Activated CD8-positive, alpha-beta memory T cell treated with anti-CD3 and anti-CD28 coated beads, Interleukin-2, amount 50 U/mL, for 4 hours (primary cell): ENCODE measurements around the gene BDH2.

Source experiments
- DNase-seq: peaks from one replicate; pipeline ENCODE4 v3.0.0-alpha.2; 2020

Gene BDH2

GRCh38 chr4:103099691-103100392 lies at the start of gene BDH2:
Gene BDH2, minus strand, starts transcription at chr4:103099834. Its CDS starts 3,580 bp downstream, at chr4:103096254.
- DNase-seq, result peak; percentile 19

- no peak for DNase-seq
Measured at GRCh38 chr4:103144926-103145325, 45.3 kb upstream of the BDH2 start.

DNA sequence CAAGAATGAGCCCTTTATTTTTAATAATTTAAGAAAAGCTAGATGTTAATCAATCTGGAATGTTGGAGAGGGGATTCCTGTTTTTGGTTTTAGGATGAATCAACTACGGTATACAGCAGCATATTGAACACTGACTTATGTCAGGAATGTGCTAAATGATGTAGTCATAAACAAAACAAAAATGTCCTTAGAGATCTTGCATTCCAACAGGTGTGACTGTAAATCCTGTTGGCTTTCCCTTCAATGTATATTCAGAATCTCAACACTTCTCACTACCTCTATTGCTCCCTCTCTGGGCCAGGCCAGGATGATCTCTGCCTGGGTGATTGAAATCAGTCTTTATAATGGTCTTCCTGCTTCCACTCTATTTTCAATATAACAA lies 37.8 kb upstream of the BDH2 start:
- no peak for DNase-seq

GRCh38 chr4:103136671-103137445 lies 37.2 kb upstream of the BDH2 start:
- DNase-seq, result no peak

- no peak for DNase-seq
Measured at GRCh38 chr4:103129174-103129573, 29.5 kb upstream of the BDH2 start.

- DNase-seq, result no peak
Measured at GRCh38 chr4:103126126-103126525, 26.5 kb upstream of the BDH2 start.

GRCh38 chr4:103123114-103123513 lies 23.5 kb upstream of the BDH2 start:
- no peak for DNase-seq

- no peak for DNase-seq
Measured at GRCh38 chr4:103118166-103118565, 18.5 kb upstream of the BDH2 start.

DNA sequence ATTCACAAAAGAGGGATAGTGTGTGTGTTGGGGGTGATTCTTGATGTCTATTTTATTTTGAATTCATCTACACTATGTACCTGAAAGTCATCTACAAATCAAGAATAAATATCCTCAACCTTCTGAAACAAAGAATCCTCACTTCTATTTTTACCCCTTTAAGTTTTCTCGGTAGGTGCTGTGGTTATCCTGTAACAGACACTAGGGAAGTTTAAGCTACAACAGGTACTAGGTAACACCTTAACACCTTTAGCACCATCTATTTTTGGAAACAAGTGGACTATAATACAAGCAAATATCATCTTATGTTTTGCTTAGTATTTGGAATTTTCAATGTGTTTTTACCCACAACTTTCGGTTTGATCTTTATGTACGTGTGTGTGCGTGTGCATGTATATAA lies 12.0 kb upstream of the BDH2 start:
- no peak for DNase-seq

DNA sequence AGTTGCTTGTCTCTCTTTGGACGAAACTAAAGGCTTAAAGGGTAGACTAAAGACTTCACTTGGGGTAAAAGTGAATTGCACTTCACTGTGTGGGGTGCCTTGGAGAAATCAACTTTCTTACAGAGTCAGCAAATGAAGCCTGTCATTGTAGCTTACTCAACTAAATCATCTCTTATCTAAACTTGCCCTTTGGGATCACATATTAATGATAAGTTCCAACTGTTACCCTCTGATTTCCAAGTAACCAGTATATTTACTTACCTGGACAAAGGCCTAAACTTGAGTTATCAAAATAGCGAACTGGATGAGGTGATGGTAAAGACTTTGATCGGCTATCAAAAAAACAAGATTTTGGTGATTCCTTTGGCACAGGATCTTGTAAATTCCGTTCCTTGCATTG lies 8.9 kb upstream of the BDH2 start:
- no peak for DNase-seq

DNA sequence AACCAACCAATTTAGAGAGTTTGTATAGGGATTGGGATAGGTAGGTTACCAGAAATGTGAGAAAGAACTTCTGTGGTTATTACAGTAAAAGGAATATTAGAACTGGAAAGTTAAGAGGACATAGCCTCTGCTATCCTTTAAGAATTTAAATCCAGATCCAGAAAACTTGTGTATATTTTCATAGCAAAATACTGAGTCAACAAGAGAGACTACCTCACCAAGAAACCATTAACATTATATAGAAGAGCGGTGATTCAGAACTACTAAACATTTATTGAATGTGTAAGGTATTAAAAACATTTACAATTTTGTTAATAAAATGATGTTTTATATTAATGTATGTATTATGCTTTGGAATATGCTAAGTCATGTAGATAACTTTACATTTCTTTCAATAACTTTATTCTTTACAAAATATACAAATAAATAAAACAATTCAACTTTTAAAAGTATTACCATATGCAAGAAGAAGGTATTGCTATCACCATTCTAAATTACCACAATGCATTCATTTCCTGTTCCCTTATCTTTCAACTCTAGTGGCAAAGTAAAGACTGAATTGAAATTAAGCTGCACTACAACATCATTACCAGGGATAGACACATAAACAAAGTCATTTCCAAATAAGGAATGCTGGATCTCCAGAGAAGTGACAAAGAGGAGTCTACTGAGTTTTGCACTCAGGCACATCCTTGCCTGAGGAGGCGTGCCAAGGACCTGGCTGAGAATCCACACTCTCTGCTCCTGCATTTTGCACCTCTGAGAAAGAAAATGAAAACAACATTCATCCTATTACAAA lies 6.1 kb upstream of the BDH2 start:
- no peak for DNase-seq

- DNase-seq, result no peak
Measured at GRCh38 chr4:103104886-103105285, 5.3 kb upstream of the BDH2 start.

- no peak for DNase-seq
Measured at GRCh38 chr4:103100691-103101090, 1.1 kb upstream of the BDH2 start.

DNA sequence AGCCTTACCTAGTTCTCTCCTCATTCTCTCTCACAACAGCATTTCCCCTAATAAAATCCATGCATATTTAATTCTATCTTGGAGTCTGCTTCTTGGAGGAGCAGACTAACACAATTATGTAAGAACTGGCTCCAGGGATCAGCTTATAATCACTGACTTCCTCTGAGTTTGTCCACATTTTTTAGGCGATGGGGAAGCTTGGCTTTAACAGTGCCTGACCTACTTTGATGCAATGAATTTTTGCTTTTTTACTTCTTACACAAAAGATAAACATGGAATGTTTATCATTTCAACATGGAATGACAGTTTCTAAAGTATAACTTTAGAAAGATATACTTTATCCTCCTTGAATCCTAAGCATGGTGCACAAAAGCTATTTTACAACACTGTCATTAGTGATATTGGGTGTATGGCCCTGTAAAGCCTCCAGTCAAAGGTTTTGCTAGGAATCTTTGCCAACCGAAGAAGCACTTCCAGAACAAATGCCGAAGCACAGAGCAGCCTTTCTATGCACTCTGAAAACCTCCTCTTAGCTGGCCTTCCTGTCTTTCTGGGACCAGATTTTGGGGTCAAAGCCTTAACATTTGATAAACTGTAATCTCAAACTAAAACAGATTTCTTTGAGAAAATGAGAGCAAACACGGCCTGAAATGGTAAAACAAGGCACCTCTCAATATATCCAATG lies 736 bp downstream of the BDH2 start:
- no peak for DNase-seq

DNA sequence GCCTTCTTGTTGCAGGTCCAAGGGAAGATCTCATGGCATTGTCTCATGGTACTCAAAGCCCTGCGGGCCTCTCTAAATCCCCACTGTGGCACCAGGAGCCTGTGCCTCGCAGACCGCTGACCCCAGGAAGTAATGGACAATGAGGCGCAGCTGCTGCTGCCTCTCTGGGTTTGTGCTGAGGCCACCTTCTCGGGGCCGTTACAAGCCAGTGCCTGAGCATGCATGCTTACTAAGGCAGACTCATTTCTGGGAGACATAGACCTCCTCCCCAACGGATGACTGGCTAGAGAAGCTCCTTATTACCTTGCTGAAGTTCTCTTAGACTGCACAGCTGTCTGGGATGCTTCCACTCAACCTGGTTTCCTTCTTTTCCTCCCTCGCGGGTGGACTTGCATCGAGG lies 1.3 kb downstream of the BDH2 start:
- DNase-seq, result no peak

- DNase-seq, result no peak
Measured at GRCh38 chr4:103097112-103097511, 2.5 kb downstream of the BDH2 start.

DNA sequence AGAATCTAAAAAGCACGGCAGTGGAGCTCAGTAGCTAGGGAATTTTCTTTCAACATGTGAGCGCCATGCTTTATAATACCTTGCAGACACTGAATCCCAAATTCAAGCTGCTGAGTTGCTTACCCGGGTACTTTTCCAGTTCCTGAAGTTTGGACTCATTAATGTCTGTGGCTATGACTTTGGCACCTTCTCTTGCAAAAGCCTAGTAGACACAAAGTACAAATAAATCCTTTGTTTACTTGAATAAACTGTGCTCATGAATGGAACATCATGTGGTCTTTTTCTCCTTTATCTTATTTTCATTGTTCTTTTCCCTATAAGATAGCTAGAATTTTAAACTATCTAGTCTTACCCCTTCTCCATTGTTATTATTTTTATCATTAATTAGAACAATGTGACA lies 4.6 kb downstream of the BDH2 start:
- no peak for DNase-seq

- DNase-seq, result no peak
Measured at GRCh38 chr4:103092245-103092644, 7.4 kb downstream of the BDH2 start.

DNA sequence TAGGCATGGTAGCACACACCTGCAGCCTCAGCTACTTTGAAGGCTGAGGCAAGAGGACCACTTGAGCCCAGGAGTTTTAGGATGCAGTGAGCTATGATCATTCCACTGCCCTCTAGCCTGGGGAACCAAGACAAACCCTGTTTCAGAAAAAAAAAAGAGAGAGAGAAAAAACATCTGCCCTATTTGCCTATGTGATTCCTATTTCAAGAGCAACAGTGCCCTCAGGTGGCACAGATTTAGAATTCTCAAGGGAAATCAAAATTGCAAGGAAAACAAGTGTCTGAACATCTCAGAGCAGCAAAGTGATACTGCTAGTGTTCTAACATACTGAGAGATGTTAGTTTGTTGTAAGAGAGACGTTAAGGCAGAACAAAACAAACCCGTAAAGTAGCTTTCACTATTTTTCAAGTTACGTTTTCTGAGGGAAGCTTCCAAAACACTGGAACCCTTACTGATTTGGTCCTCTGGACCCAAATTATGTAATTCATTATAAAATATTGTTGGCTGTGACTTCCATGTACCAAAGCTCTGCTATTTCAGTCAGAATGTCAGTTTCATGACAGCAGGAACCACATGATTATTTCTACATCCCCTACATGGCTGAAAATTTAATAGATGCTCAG lies 7.9 kb downstream of the BDH2 start:
- DNase-seq, result peak; percentile 40

- DNase-seq, result no peak
Measured at GRCh38 chr4:103089481-103089880, 10.2 kb downstream of the BDH2 start.

- DNase-seq, result no peak
Measured at GRCh38 chr4:103086551-103086950, 13.1 kb downstream of the BDH2 start.

DNA sequence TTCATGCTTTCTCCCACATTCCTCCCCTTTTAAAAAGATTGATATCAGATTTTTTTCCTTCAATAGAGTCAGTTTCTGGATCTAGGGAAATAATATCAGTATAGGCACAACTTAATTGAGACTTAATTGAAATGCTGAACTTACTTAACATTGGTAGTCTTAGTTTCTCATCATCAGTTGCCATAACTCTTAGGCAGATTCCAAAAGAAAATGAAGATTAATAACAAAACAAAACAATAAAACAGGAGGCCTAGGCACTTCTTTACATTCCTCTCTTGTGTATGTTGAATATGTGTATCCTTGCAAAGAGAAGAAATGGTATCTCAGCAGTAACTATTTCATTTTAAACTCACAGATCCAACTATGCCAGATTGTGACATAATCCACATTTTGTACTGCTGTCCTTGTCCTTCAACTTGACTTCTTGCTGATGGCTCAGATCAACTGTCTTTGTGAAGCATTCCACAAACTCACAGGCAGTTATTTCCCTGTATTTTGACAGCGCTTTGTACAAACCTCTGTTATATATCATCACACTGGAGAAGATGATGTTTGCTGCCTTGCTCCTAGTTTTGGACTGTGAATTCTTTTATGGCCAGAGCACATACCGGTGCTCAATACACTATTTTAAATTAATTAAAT lies 14.0 kb downstream of the BDH2 start:
- DNase-seq, result no peak
